Neural cell (in vitro differentiated cells): ENCODE measurements around the gene HS6ST2. TPM values are rescaled to one million over a fixed set of nuclear protein-coding genes. Genes with fewer than 3 reads are reported as not detected.

ENCODE experiments used
- H2AFZ ChIP-seq: fragments of 200-600, 300-800 bp; sonication (generic), shearing (Covaris generic); 2 replicates; pipeline ENCODE4 v1.6.0; 2014; ENCODE audit warnings: low read depth, mild to moderate bottlenecking, antibody characterized with exemption, low read length, moderate library complexity
- H3F3A ChIP-seq: fragments of 200-600 bp; shearing (Covaris generic); 2 replicates; pipeline ENCODE4 v1.6.1; 2016; ENCODE audit warnings: mild to moderate bottlenecking, moderate library complexity, mixed read lengths, antibody characterized with exemption, low read length; ENCODE audit not compliant: insufficient read depth, poor library complexity, severe bottlenecking
- H3K27ac ChIP-seq: fragments of 200-600, 300-800 bp; sonication (generic), shearing (Covaris generic); 2 replicates; pipeline ENCODE4 v1.5.1; 2014; ENCODE audit warnings: mild to moderate bottlenecking, low read length, moderate library complexity
- H3K27me3 ChIP-seq: fragments of 300-800, 200-600 bp; sonication (generic), shearing (Covaris generic); 2 replicates; pipeline ENCODE4 v1.6.0; 2014; ENCODE audit warnings: mild to moderate bottlenecking, low read depth, low read length, moderate library complexity; ENCODE audit not compliant: insufficient read depth
- H3K36me3 ChIP-seq: fragments of 300-800, 200-600 bp; sonication (generic), shearing (Covaris generic); 2 replicates; pipeline ENCODE4 v1.5.1; 2014; ENCODE audit warnings: mild to moderate bottlenecking, antibody characterized with exemption, low read length, moderate library complexity; ENCODE audit not compliant: insufficient read depth
- H3K4me2 ChIP-seq: fragments of 300-800, 200-600 bp; sonication (generic), shearing (Covaris generic); 2 replicates; pipeline ENCODE4 v1.6.0; 2014; ENCODE audit warnings: mild to moderate bottlenecking, low read length
- H3K4me3 ChIP-seq: fragments of 300-800, 200-600 bp; sonication (generic), shearing (Covaris generic); 2 replicates; pipeline ENCODE4 v1.5.1; 2014; ENCODE audit warnings: mild to moderate bottlenecking, low read length, moderate library complexity
- H3K79me2 ChIP-seq: fragments of 200-600 bp; shearing (Covaris generic); replicated peaks from 2 replicates; pipeline ENCODE4 v1.6.0; 2014; ENCODE audit warnings: mild to moderate bottlenecking, low read length, moderate library complexity; ENCODE audit not compliant: insufficient read depth
- H3K9ac ChIP-seq: fragments of 300-800, 200-600 bp; sonication (generic), shearing (Covaris generic); 2 replicates; pipeline ENCODE4 v1.6.1; 2016; ENCODE audit warnings: mild to moderate bottlenecking, low read length, mixed read lengths
- H3K9me2 ChIP-seq: fragments of 200-600 bp; shearing (Covaris generic); 2 replicates; pipeline ENCODE4 v1.6.1; 2016; ENCODE audit warnings: mild to moderate bottlenecking, low read length, mixed read lengths; ENCODE audit not compliant: insufficient read depth
- H3K9me3 ChIP-seq: fragments of 200-600, 300-800 bp; sonication (generic), shearing (Covaris generic); 2 replicates; pipeline ENCODE4 v1.6.1; 2016; ENCODE audit warnings: mild to moderate bottlenecking, mixed run types, low read length, moderate library complexity, mixed read lengths
- H4K20me1 ChIP-seq: fragments of 200-600 bp; shearing (Covaris generic); 2 replicates; pipeline ENCODE4 v1.6.1; 2016; ENCODE audit warnings: mild to moderate bottlenecking, mixed run types; ENCODE audit not compliant: insufficient read depth
- EP300 ChIP-seq: fragments of 450-650 bp; conservative IDR thresholded peaks from 2 replicates; pipeline ENCODE4 v1.6.1; 2014; ENCODE audit warnings: antibody characterized with exemption, mild to moderate bottlenecking, moderate library complexity; ENCODE audit not compliant: poor library complexity, severe bottlenecking
- EZH2 ChIP-seq: fragments of 200-600, 300-800 bp; shearing (Covaris generic), sonication (generic); IDR thresholded peaks from 2 replicates; pipeline ENCODE4 v1.6.1; 2014; ENCODE audit warnings: antibody characterized with exemption, low read length, borderline replicate concordance, mild to moderate bottlenecking; ENCODE audit not compliant: insufficient read depth, poor library complexity, severe bottlenecking
- MXI1 ChIP-seq: fragments of 450-650 bp; conservative IDR thresholded peaks from 2 replicates; pipeline ENCODE4 v1.6.1; 2014; ENCODE audit warnings: antibody characterized with exemption, mild to moderate bottlenecking; ENCODE audit not compliant: poor library complexity, severe bottlenecking
- POLR2AphosphoS5 ChIP-seq: IDR thresholded peaks from 2 replicates; pipeline ENCODE4 v1.6.1; 2012
- RAD21 ChIP-seq: fragments of 450-650 bp; conservative IDR thresholded peaks from 2 replicates; pipeline ENCODE4 v1.6.1; 2014; ENCODE audit warnings: antibody characterized with exemption, mild to moderate bottlenecking, moderate library complexity
- SMC3 ChIP-seq: fragments of 450-650 bp; conservative IDR thresholded peaks from 2 replicates; pipeline ENCODE4 v1.6.1; 2014; ENCODE audit warnings: antibody characterized with exemption, mild to moderate bottlenecking, moderate library complexity; ENCODE audit not compliant: poor library complexity
- TAF1 ChIP-seq: IDR thresholded peaks from 2 replicates; pipeline ENCODE4 v1.6.1; 2012; ENCODE audit warnings: low read depth
- polyA plus RNA-seq: library from polyadenylated mRNA; depleted of rRNA; stranded (reverse); fragments of >200 nt; gene quantifications from 2 replicates; pipeline ENCODE4 v1.2.3, GENCODE V29; 2014
- TF ChIP-seq, protein P1 (sequence below): fragments of 450-650 bp; IDR thresholded peaks from 2 replicates; pipeline ENCODE4 v1.5.1; 2014; ENCODE audit warnings: antibody characterized with exemption, mild to moderate bottlenecking, moderate library complexity; ENCODE audit not compliant: poor library complexity, severe bottlenecking
- TF ChIP-seq, protein P2 (sequence below): IDR thresholded peaks from 2 replicates; pipeline ENCODE4 v1.6.1; 2012; ENCODE audit warnings: borderline replicate concordance

Gene HS6ST2
- polyA plus RNA-seq, 1 donor from 2014 or later, result 43.0 TPM

DNA sequence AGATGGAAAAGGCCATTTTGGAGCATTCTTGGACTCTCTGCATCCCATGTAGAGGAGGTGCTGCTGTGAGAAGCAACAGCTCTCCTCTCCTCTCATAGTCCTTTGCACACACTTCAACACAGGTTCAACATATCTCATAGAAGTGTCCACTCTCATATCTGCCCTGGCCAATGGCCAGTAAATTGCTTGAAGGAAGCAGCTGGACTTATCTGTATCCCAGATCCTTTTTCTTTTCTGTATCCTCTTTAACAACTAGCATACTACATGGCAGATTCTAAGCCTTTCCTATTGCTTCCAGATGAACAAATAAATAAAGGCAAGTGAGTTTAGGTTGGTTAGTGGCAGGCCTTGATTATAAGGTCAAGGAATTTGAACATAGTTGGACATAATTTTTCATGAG lies 122.0 kb downstream of the HS6ST2 start:
- no peak overlapping the region for H2AFZ ChIP-seq
- H3K27me3 ChIP-seq, result no peaks in the 10 kb centered on the region
- H4K20me1 ChIP-seq, result no peaks in the 10 kb centered on the region
- H3K9me2 ChIP-seq, result no peaks in the 10 kb centered on the region
- no peaks in the 10 kb centered on the region for H3K79me2 ChIP-seq
- H3K9me3 ChIP-seq, result no peaks in the 10 kb centered on the region
- no peak overlapping the region for H3K4me2 ChIP-seq
- no peak overlapping the region for H3K27ac ChIP-seq
- TF ChIP-seq EZH2 (no peak), EP300 (no peak), MXI1 (no peak), SMC3 (no peak), RAD21 (no peak)
- no peak overlapping the region for H3K9ac ChIP-seq
- H3K36me3 ChIP-seq, result no peaks in the 10 kb centered on the region
- H3K4me3 ChIP-seq, result no peak overlapping the region
- H3F3A ChIP-seq, result no peaks in the 10 kb centered on the region

DNA sequence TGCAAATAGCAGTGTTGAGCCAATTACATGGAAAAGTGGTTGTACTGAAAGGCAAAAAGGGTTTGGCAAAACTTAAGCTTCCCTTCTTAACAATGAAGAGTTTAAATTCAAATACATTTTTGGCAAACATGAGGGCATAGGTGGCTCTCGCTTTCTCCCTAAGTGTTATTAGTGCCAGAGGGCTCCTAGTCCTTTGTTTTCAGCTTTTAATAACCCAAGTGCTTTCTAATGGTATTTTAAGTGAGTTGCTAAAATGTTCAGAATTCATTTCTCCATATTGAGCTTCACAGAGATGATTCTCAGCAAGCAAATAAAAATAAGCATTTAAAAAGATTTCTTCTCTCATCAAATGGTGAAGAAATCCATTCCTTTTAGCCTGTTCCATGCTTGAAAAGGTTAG lies 123.7 kb downstream of the HS6ST2 start:
- Histone ChIP-seq H4K20me1 (no peaks in the 10 kb centered on the region), H3K9ac (no peak overlapping the region), H3K79me2 (no peaks in the 10 kb centered on the region), H3K27ac (no peak overlapping the region), H3K9me3 (no peaks in the 10 kb centered on the region), H2AFZ (no peak overlapping the region), H3K36me3 (no peaks in the 10 kb centered on the region), H3K27me3 (no peaks in the 10 kb centered on the region), H3K9me2 (no peaks in the 10 kb centered on the region), H3K4me3 (no peak overlapping the region), H3K4me2 (no peak overlapping the region), H3F3A (no peaks in the 10 kb centered on the region)
- TF ChIP-seq EP300 (no peak), SMC3 (no peak), EZH2 (no peak), POLR2AphosphoS5 (no peak), RAD21 (no peak), MXI1 (no peak), TAF1 (no peak)
- TF ChIP-seq, protein P1, sequence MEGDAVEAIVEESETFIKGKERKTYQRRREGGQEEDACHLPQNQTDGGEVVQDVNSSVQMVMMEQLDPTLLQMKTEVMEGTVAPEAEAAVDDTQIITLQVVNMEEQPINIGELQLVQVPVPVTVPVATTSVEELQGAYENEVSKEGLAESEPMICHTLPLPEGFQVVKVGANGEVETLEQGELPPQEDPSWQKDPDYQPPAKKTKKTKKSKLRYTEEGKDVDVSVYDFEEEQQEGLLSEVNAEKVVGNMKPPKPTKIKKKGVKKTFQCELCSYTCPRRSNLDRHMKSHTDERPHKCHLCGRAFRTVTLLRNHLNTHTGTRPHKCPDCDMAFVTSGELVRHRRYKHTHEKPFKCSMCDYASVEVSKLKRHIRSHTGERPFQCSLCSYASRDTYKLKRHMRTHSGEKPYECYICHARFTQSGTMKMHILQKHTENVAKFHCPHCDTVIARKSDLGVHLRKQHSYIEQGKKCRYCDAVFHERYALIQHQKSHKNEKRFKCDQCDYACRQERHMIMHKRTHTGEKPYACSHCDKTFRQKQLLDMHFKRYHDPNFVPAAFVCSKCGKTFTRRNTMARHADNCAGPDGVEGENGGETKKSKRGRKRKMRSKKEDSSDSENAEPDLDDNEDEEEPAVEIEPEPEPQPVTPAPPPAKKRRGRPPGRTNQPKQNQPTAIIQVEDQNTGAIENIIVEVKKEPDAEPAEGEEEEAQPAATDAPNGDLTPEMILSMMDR, result no peak
- TF ChIP-seq, protein P2, sequence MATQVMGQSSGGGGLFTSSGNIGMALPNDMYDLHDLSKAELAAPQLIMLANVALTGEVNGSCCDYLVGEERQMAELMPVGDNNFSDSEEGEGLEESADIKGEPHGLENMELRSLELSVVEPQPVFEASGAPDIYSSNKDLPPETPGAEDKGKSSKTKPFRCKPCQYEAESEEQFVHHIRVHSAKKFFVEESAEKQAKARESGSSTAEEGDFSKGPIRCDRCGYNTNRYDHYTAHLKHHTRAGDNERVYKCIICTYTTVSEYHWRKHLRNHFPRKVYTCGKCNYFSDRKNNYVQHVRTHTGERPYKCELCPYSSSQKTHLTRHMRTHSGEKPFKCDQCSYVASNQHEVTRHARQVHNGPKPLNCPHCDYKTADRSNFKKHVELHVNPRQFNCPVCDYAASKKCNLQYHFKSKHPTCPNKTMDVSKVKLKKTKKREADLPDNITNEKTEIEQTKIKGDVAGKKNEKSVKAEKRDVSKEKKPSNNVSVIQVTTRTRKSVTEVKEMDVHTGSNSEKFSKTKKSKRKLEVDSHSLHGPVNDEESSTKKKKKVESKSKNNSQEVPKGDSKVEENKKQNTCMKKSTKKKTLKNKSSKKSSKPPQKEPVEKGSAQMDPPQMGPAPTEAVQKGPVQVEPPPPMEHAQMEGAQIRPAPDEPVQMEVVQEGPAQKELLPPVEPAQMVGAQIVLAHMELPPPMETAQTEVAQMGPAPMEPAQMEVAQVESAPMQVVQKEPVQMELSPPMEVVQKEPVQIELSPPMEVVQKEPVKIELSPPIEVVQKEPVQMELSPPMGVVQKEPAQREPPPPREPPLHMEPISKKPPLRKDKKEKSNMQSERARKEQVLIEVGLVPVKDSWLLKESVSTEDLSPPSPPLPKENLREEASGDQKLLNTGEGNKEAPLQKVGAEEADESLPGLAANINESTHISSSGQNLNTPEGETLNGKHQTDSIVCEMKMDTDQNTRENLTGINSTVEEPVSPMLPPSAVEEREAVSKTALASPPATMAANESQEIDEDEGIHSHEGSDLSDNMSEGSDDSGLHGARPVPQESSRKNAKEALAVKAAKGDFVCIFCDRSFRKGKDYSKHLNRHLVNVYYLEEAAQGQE, result no peak
